Neural progenitor cell (in vitro differentiated cells): Measurements from ENCODE around the gene PRDM16. TPM values are rescaled to one million over a fixed set of nuclear protein-coding genes. Genes with fewer than 3 reads are reported as not detected.

Experiments used
- DNase-seq: peaks from one replicate; pipeline ENCODE4 v3.0.0-alpha.2; 2016; ENCODE audit warnings: low spot score
- H2AFZ ChIP-seq: fragments of 200-600 bp; sonication (generic); replicated peaks from 2 replicates; pipeline ENCODE4 v1.6.1; 2016; ENCODE audit warnings: antibody characterized with exemption
- H3F3A ChIP-seq: fragments of 200-600 bp; sonication (generic); 2 replicates; pipeline ENCODE4 v1.6.1; 2016; ENCODE audit warnings: antibody characterized with exemption, low read depth
- H3K27ac ChIP-seq: fragments of 200-600 bp; sonication (generic); 2 replicates; pipeline ENCODE4 v1.5.1; 2016; ENCODE audit warnings: mild to moderate bottlenecking
- H3K27me3 ChIP-seq: fragments of 200-600 bp; sonication (generic); 2 replicates; pipeline ENCODE4 v1.6.1; 2016; ENCODE audit warnings: mild to moderate bottlenecking, moderate library complexity
- H3K36me3 ChIP-seq: fragments of 200-600 bp; sonication (generic); 2 replicates; pipeline ENCODE4 v1.5.1; 2016
- H3K4me1 ChIP-seq: fragments of 200-600 bp; sonication (generic); 2 replicates; pipeline ENCODE4 v1.6.1; 2016; ENCODE audit warnings: mixed run types
- H3K4me2 ChIP-seq: fragments of 200-600 bp; sonication (generic); 2 replicates; pipeline ENCODE4 v1.6.1; 2016
- H3K4me3 ChIP-seq: fragments of 200-600 bp; sonication (generic); 2 replicates; pipeline ENCODE4 v1.5.1; 2016
- H3K79me2 ChIP-seq: fragments of 200-600 bp; sonication (generic); 2 replicates; pipeline ENCODE4 v1.6.1; 2016; ENCODE audit warnings: low read depth
- H3K9ac ChIP-seq: fragments of 200-600 bp; sonication (generic); 2 replicates; pipeline ENCODE4 v1.6.1; 2016
- H3K9me3 ChIP-seq: fragments of 200-600 bp; sonication (generic); 2 replicates; pipeline ENCODE4 v1.5.1; 2016; ENCODE audit warnings: low read depth
- H4K20me1 ChIP-seq: fragments of 200-600 bp; sonication (generic); 2 replicates; pipeline ENCODE4 v1.6.1; 2016; ENCODE audit warnings: low read depth
- H3K27ac Mint-ChIP-seq: 3 replicates; pipeline ENCODE4 v1.8.0; 2021; ENCODE audit warnings: mixed read lengths
- H3K27me3 Mint-ChIP-seq: 2 replicates; pipeline ENCODE4 v1.8.0; 2022; ENCODE audit warnings: low read depth, mild to moderate bottlenecking, inconsistent platforms, moderate library complexity, mixed read lengths; ENCODE audit not compliant: insufficient read depth
- H3K36me3 Mint-ChIP-seq: 3 replicates; pipeline ENCODE4 v1.8.0; 2021; ENCODE audit warnings: mixed read lengths
- H3K4me1 Mint-ChIP-seq: 3 replicates; pipeline ENCODE4 v1.8.0; 2021; ENCODE audit warnings: mixed read lengths
- H3K4me3 Mint-ChIP-seq: 3 replicates; pipeline ENCODE4 v1.8.0; 2021; ENCODE audit warnings: mild to moderate bottlenecking, moderate library complexity, mixed read lengths
- H3K9me3 Mint-ChIP-seq: 3 replicates; pipeline ENCODE4 v1.8.0; 2020; ENCODE audit warnings: mixed read lengths
- EZH2 ChIP-seq: fragments of 200-600 bp; sonication (generic); IDR thresholded peaks from 2 replicates; pipeline ENCODE4 v1.6.1; 2017; ENCODE audit warnings: antibody characterized with exemption, mild to moderate bottlenecking, moderate library complexity
- EZH2phosphoT487 ChIP-seq: fragments of 200-600 bp; sonication (generic); IDR thresholded peaks from 2 replicates; pipeline ENCODE4 v1.6.1; 2017; ENCODE audit warnings: antibody characterized with exemption
- total RNA-seq: library from RNA; depleted of rRNA; stranded (reverse); fragments of >200 nt; gene quantifications from 2 replicates; pipeline ENCODE4 v1.2.3, GENCODE V29; 2015; ENCODE audit warnings: low replicate concordance
- TF ChIP-seq, protein P1 (sequence below): fragments of 200-600 bp; sonication (generic); IDR thresholded peaks from 2 replicates; pipeline ENCODE4 v1.5.1; 2017; ENCODE audit warnings: antibody characterized with exemption, mild to moderate bottlenecking

Gene PRDM16
- total RNA-seq, 1 donor from 2014 or later, result 1.9 TPM

- Mint-ChIP-seq H3K4me1 (peaks cover 24% of the 10 kb centered on the region), H3K27me3 (peaks cover 4% of the 10 kb centered on the region), H3K36me3 (no peaks in the 10 kb centered on the region), H3K9me3 (no peaks in the 10 kb centered on the region), H3K27ac (no peak overlapping the region), H3K4me3 (no peak overlapping the region)
- no peaks in the 10 kb centered on the region for H3F3A ChIP-seq
- H3K9ac ChIP-seq, result no peak overlapping the region
- no peak for DNase-seq
- no peak overlapping the region for H3K27ac ChIP-seq
- H2AFZ ChIP-seq, result no peak overlapping the region
- H3K4me1 ChIP-seq, result peaks cover 7% of the 10 kb centered on the region
- H3K36me3 ChIP-seq, result no peaks in the 10 kb centered on the region
- H3K9me3 ChIP-seq, result no peaks in the 10 kb centered on the region
- no peak overlapping the region for H3K4me3 ChIP-seq
- no peaks in the 10 kb centered on the region for H3K79me2 ChIP-seq
- H3K27me3 ChIP-seq, result no peaks in the 10 kb centered on the region
- H4K20me1 ChIP-seq, result no peaks in the 10 kb centered on the region
- TF ChIP-seq EZH2 (no peak), EZH2phosphoT487 (no peak)
- TF ChIP-seq, protein P1, sequence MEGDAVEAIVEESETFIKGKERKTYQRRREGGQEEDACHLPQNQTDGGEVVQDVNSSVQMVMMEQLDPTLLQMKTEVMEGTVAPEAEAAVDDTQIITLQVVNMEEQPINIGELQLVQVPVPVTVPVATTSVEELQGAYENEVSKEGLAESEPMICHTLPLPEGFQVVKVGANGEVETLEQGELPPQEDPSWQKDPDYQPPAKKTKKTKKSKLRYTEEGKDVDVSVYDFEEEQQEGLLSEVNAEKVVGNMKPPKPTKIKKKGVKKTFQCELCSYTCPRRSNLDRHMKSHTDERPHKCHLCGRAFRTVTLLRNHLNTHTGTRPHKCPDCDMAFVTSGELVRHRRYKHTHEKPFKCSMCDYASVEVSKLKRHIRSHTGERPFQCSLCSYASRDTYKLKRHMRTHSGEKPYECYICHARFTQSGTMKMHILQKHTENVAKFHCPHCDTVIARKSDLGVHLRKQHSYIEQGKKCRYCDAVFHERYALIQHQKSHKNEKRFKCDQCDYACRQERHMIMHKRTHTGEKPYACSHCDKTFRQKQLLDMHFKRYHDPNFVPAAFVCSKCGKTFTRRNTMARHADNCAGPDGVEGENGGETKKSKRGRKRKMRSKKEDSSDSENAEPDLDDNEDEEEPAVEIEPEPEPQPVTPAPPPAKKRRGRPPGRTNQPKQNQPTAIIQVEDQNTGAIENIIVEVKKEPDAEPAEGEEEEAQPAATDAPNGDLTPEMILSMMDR, result no peak
- no peak overlapping the region for H3K4me2 ChIP-seq
Observed at GRCh38 chr1:3155056-3155925, 86.3 kb downstream of the PRDM16 start.

GRCh38 chr1:3155926-3156220 is 86.9 kb downstream of the PRDM16 start:
- Histone ChIP-seq H3F3A (no peaks in the 10 kb centered on the region), H3K27me3 (no peaks in the 10 kb centered on the region), H3K9ac (no peak overlapping the region), H2AFZ (no peak overlapping the region), H3K4me1 (peaks cover 7% of the 10 kb centered on the region), H3K4me3 (no peak overlapping the region), H3K27ac (no peak overlapping the region), H3K36me3 (no peaks in the 10 kb centered on the region), H3K9me3 (no peaks in the 10 kb centered on the region), H3K79me2 (no peaks in the 10 kb centered on the region), H4K20me1 (no peaks in the 10 kb centered on the region), H3K4me2 (no peak overlapping the region)
- H3K4me3 Mint-ChIP-seq, result no peak overlapping the region
- H3K4me1 Mint-ChIP-seq, result peaks cover 24% of the 10 kb centered on the region
- H3K9me3 Mint-ChIP-seq, result no peaks in the 10 kb centered on the region
- H3K27me3 Mint-ChIP-seq, result peaks cover 6% of the 10 kb centered on the region
- H3K27ac Mint-ChIP-seq, result no peak overlapping the region
- TF ChIP-seq, protein P1, result no peak
- TF ChIP-seq EZH2phosphoT487 (no peak), EZH2 (no peak)
- DNase-seq, result no peak
- no peaks in the 10 kb centered on the region for H3K36me3 Mint-ChIP-seq

- Histone ChIP-seq H3F3A (no peaks in the 10 kb centered on the region), H3K4me1 (peaks cover 7% of the 10 kb centered on the region), H3K9ac (no peak overlapping the region), H3K36me3 (no peaks in the 10 kb centered on the region), H3K27ac (no peak overlapping the region), H3K9me3 (no peaks in the 10 kb centered on the region), H3K4me2 (no peak overlapping the region), H3K27me3 (no peaks in the 10 kb centered on the region), H4K20me1 (no peaks in the 10 kb centered on the region), H3K4me3 (no peak overlapping the region), H2AFZ (no peak overlapping the region), H3K79me2 (no peaks in the 10 kb centered on the region)
- Mint-ChIP-seq H3K4me1 (peaks cover 24% of the 10 kb centered on the region), H3K27ac (no peak overlapping the region), H3K36me3 (no peaks in the 10 kb centered on the region), H3K9me3 (no peaks in the 10 kb centered on the region), H3K27me3 (peaks cover 7% of the 10 kb centered on the region), H3K4me3 (no peak overlapping the region)
- TF ChIP-seq, protein P1, result no peak
- no peak for TF ChIP-seq EZH2phosphoT487
- TF ChIP-seq EZH2, result no peak
- DNase-seq, result no peak
Observed at GRCh38 chr1:3156936-3157335, 87.9 kb downstream of the PRDM16 start.
